Skeletal muscle tissue (tissue), 4 donors: ENCODE results near the gene TRIP13. TPM values are rescaled to one million over a fixed set of nuclear protein-coding genes. Genes with fewer than 3 reads are reported as not detected.
"Not testable (repeated sequence)": the region's sequence is repeated elsewhere in the genome, so short reads cannot be mapped to it uniquely, and the experiment has no call there.

Experiments used
- H3K27ac ChIP-seq: one replicate; pipeline ENCODE4 v1.7.0; 2013; ENCODE audit warnings: mild to moderate bottlenecking, low read depth, low read length, inconsistent platforms
- H3K27me3 ChIP-seq, 3 donors: one replicate each; pipeline ENCODE4 v1.7.0; 2013; ENCODE audit warnings: low read length in 3 of 3; ENCODE audit not compliant: control insufficient read depth in 3 of 3, insufficient read depth in 3 of 3
- H3K36me3 ChIP-seq, 3 donors: one replicate each; pipeline ENCODE4 v1.7.0; 2013; ENCODE audit warnings: low read length in 3 of 3; ENCODE audit not compliant: control insufficient read depth in 3 of 3, insufficient read depth in 3 of 3
- H3K4me1 ChIP-seq, 3 donors: one replicate each; pipeline ENCODE4 v1.7.0; 2013; ENCODE audit warnings: low read length in 3 of 3, mild to moderate bottlenecking in 3 of 3; ENCODE audit not compliant: control insufficient read depth in 3 of 3, insufficient read depth in 3 of 3
- H3K4me3 ChIP-seq, 3 donors: one replicate each; pipeline ENCODE4 v1.7.0; 2013; ENCODE audit warnings: low read length in 3 of 3
- H3K9ac ChIP-seq, 3 donors: one replicate each; pipeline ENCODE4 v1.7.0; 2013; ENCODE audit warnings: low read length in 3 of 3, mild to moderate bottlenecking in 3 of 3, moderate library complexity in 2 of 3, low read depth in 1 of 3
- H3K9me3 ChIP-seq, 3 donors: one replicate each; pipeline ENCODE4 v1.7.0; 2013; ENCODE audit warnings: low read length in 3 of 3; ENCODE audit not compliant: control insufficient read depth in 3 of 3
- total RNA-seq: library from RNA; depleted of rRNA; stranded (reverse); fragments of >200 nt; gene quantifications from one replicate; pipeline ENCODE4 v1.2.3, GENCODE V29; 2014
- donor health status: Osteomylitis.

Gene TRIP13
- total RNA-seq, 1 donor from 2014 or later, result 5.7 TPM

GRCh38 chr5:872301-872700 is 20.4 kb upstream of the TRIP13 start:
- H3K27ac ChIP-seq, result no peak overlapping the region
- no peaks in the 10 kb centered on the region for H3K4me1 ChIP-seq
- no peak overlapping the region for H3K9ac ChIP-seq
- no peaks in the 10 kb centered on the region for H3K27me3 ChIP-seq
- H3K4me3 ChIP-seq, result no peak overlapping the region
- H3K9me3 ChIP-seq, result no peaks in the 10 kb centered on the region
- peaks cover 60 to 85% (median 78%) of the 10 kb centered on the region in 3 donors for H3K36me3 ChIP-seq

GRCh38 chr5:873328-873727 is 19.4 kb upstream of the TRIP13 start:
- Histone ChIP-seq H3K27ac (no peak overlapping the region), H3K4me3 (no peak overlapping the region), H3K27me3 (no peaks in the 10 kb centered on the region), H3K9me3 (no peaks in the 10 kb centered on the region), H3K4me1 (no peaks in the 10 kb centered on the region), H3K36me3 (peaks cover 67 to 87% (median 84%) of the 10 kb centered on the region in 3 donors), H3K9ac (no peak overlapping the region)

GRCh38 chr5:875931-876330 is 16.8 kb upstream of the TRIP13 start:
- Histone ChIP-seq H3K4me3 (no peak overlapping the region), H3K9ac (no peak overlapping the region), H3K9me3 (no peaks in the 10 kb centered on the region), H3K36me3 (peaks cover 49 to 65% (median 64%) of the 10 kb centered on the region in 3 donors), H3K27me3 (no peaks in the 10 kb centered on the region), H3K4me1 (no peaks in the 10 kb centered on the region), H3K27ac (no peak overlapping the region)

- no peak overlapping the region for H3K9ac ChIP-seq
- no peak overlapping the region for H3K27ac ChIP-seq
- no peaks in the 10 kb centered on the region for H3K27me3 ChIP-seq
- peaks cover 54 to 65% (median 64%) of the 10 kb centered on the region in 3 donors for H3K36me3 ChIP-seq
- no peaks in the 10 kb centered on the region for H3K9me3 ChIP-seq
- H3K4me1 ChIP-seq, result no peaks in the 10 kb centered on the region
- no peak overlapping the region for H3K4me3 ChIP-seq
These were observed 16.0 kb upstream of the TRIP13 start for GRCh38 chr5:876398-877365.

- Histone ChIP-seq H3K27me3 (no peaks in the 10 kb centered on the region), H3K4me3 (no peak overlapping the region), H3K9ac (no peak overlapping the region), H3K9me3 (no peaks in the 10 kb centered on the region), H3K36me3 (peaks cover 58 to 68% (median 67%) of the 10 kb centered on the region in 3 donors), H3K27ac (no peak overlapping the region), H3K4me1 (no peaks in the 10 kb centered on the region)
These were observed 14.6 kb upstream of the TRIP13 start for GRCh38 chr5:878125-878524.

- not testable (repeated sequence) for H3K27ac ChIP-seq, H3K9me3 ChIP-seq, H3K4me1 ChIP-seq, H3K4me3 ChIP-seq, H3K27me3 ChIP-seq, H3K9ac ChIP-seq
- H3K36me3 ChIP-seq, result peaks cover 60 to 69% (median 69%) of the 10 kb centered on the region in 3 donors
These were observed 14.0 kb upstream of the TRIP13 start for GRCh38 chr5:878677-879076.

- Histone ChIP-seq H3K4me1 (no peaks in the 10 kb centered on the region), H3K27me3 (no peaks in the 10 kb centered on the region), H3K27ac (no peak overlapping the region), H3K9me3 (no peaks in the 10 kb centered on the region), H3K36me3 (peaks cover 69 to 74% (median 72%) of the 10 kb centered on the region in 3 donors), H3K4me3 (no peak overlapping the region), H3K9ac (no peak overlapping the region)
These were observed 11.7 kb upstream of the TRIP13 start for GRCh38 chr5:880816-881550.

GRCh38 chr5:881551-881935 is 11.1 kb upstream of the TRIP13 start:
- H3K27me3 ChIP-seq, result no peaks in the 10 kb centered on the region
- no peaks in the 10 kb centered on the region for H3K9me3 ChIP-seq
- peaks cover 69 to 76% (median 72%) of the 10 kb centered on the region in 3 donors for H3K36me3 ChIP-seq
- H3K4me3 ChIP-seq, result no peak overlapping the region
- no peaks in the 10 kb centered on the region for H3K4me1 ChIP-seq
- no peak overlapping the region for H3K9ac ChIP-seq
- H3K27ac ChIP-seq, result no peak overlapping the region

GRCh38 chr5:882253-883183 is 10.2 kb upstream of the TRIP13 start:
- Histone ChIP-seq H3K27me3 (no peaks in the 10 kb centered on the region), H3K9ac (no peak overlapping the region), H3K36me3 (peaks cover 72 to 78% (median 77%) of the 10 kb centered on the region in 3 donors), H3K4me3 (no peak overlapping the region), H3K4me1 (no peaks in the 10 kb centered on the region), H3K27ac (no peak overlapping the region), H3K9me3 (no peaks in the 10 kb centered on the region)
